Kidney (tissue), 14 donors: ENCODE data around the gene UROD. TPM values are rescaled to one million over a fixed set of nuclear protein-coding genes. Genes with fewer than 3 reads are reported as not detected.

ENCODE experiments used
- DNase-seq, 5 donors: peaks; one replicate each; pipeline ENCODE4 v3.0.0-alpha.2; 2013 to 2020
- FAIRE-seq: peaks from 2 replicates; lab custom pipeline; 2012; peaks lifted over from hg19 to GRCh38; lab: Jason Lieb, UNC
- H3K27ac ChIP-seq, 2 donors: one replicate each; pipeline ENCODE4 v1.7.0; 2013; ENCODE audit warnings: low read depth in 2 of 2, low read length in 2 of 2, inconsistent platforms in 1 of 2
- H3K27me3 ChIP-seq: one replicate; pipeline ENCODE4 v1.7.1; 2013; ENCODE audit warnings: low read length, inconsistent platforms; ENCODE audit not compliant: control insufficient read depth, insufficient read depth
- H3K36me3 ChIP-seq, 3 donors: one replicate each; pipeline versions ENCODE4 v1.7.0 to v1.7.1; 2013; ENCODE audit warnings: low read length in 3 of 3, control low read depth in 1 of 3, inconsistent platforms in 1 of 3; ENCODE audit not compliant: insufficient read depth in 3 of 3, control insufficient read depth in 2 of 3
- H3K4me1 ChIP-seq, 3 donors: one replicate each; pipeline versions ENCODE4 v1.7.0 to v1.7.1; 2013; ENCODE audit warnings: low read length in 3 of 3, inconsistent platforms in 1 of 3, low read depth in 1 of 3; ENCODE audit not compliant: control insufficient read depth in 2 of 3, insufficient read depth in 2 of 3
- H3K4me3 ChIP-seq, 3 donors: one replicate each; pipeline versions ENCODE4 v1.7.0 to v1.8.1; 2013; ENCODE audit warnings: low read length in 3 of 3, control low read depth in 1 of 3, inconsistent platforms in 1 of 3
- H3K9ac ChIP-seq, 3 donors: one replicate each; pipeline versions ENCODE4 v1.7.0 to v1.7.1; 2013; ENCODE audit warnings: low read length in 3 of 3, control low read depth in 1 of 3, inconsistent platforms in 1 of 3
- H3K9me3 ChIP-seq, 3 donors: one replicate each; pipeline versions ENCODE4 v1.7.0 to v1.7.1; 2013; ENCODE audit warnings: low read length in 3 of 3, control low read depth in 1 of 3, inconsistent platforms in 1 of 3; ENCODE audit not compliant: control insufficient read depth in 2 of 3, insufficient read depth in 1 of 3
- CTCF ChIP-seq: IDR thresholded peaks from 3 replicates; pipeline ENCODE4 v1.5.1; 2012; ENCODE audit warnings: mild to moderate bottlenecking, moderate library complexity, borderline replicate concordance; ENCODE audit not compliant: insufficient read depth; ENCODE audit errors: extremely low read depth
- intact Hi-C: fragments of 100-400 bp; cut with DNase I; formaldehyde crosslinking; loops from one replicate; pipeline ENCODE4 v1.11.1; 2022
- polyA plus RNA-seq: library from polyadenylated mRNA; stranded (reverse); fragments of 350-450 nt; fragmentation: Illumina TruSeq; extraction: RNeasy Lipid Tissue Mini Kit (QIAGEN cat#74804); gene quantifications from one replicate; pipeline ENCODE4 v1.2.3, GENCODE V29; 2014; ENCODE audit warnings: low read depth, low replicate concordance; ENCODE audit not compliant: insufficient read depth
- total RNA-seq: library from RNA; stranded (reverse); fragmentation: NEBNext Ultra II Directional; extraction: Animal tissue kit (Norgen Biotek cat#: 25700); gene quantifications from one replicate; pipeline ENCODE4 v1.2.1, GENCODE V29; 2021
- donor health status: control.
- donor health status: control.
- donor health status: control.
- donor health status: control.
- donor health status: control.
- donor health status: DM: yes; HTN: yes; CAD: no.
- donor health status: Normal renal cell carcinoma (clear cell type).

The UROD gene
- total and polyA plus RNA-seq, 2 donors from 2014 or later, result 71.0 to 172 TPM

- Histone ChIP-seq H3K9me3 (no peaks in the 10 kb centered on the region), H3K9ac (no peak overlapping the region), H3K27ac (no peak overlapping the region), H3K4me3 (no peak overlapping the region), H3K36me3 (peaks cover 4 to 9% (median 7%) of the 10 kb centered on the region in 3 donors), H3K4me1 (peaks cover 6 to 25% (median 6%) of the 10 kb centered on the region in 3 donors), H3K27me3 (no peaks in the 10 kb centered on the region)
- intact Hi-C loops, result loop anchor here (5.0 kb wide), 1 partner anchor 281 kb away; no protein-coding TSS in a partner anchor
- TF ChIP-seq CTCF, result no peak
- DNase-seq, result no peak
- FAIRE-seq, result no peak
These were observed 4.1 kb downstream of the UROD start for GRCh38 chr1:45016090-45016697.

- Histone ChIP-seq H3K27ac (no peak overlapping the region), H3K4me1 (peaks cover under 1 to 19% (median under 1%) of the 10 kb centered on the region in 3 donors), H3K9ac (no peak overlapping the region), H3K36me3 (peaks cover 4 to 9% (median 7%) of the 10 kb centered on the region in 3 donors), H3K4me3 (no peak overlapping the region), H3K9me3 (no peaks in the 10 kb centered on the region), H3K27me3 (no peaks in the 10 kb centered on the region)
- DNase-seq, result no peak
- intact Hi-C loops, result loop anchor here (5.0 kb wide), 1 partner anchor 281 kb away; no protein-coding TSS in a partner anchor
- no peak for TF ChIP-seq CTCF
- no peak for FAIRE-seq
These were observed 4.7 kb downstream of the UROD start for GRCh38 chr1:45016767-45017166.

GRCh38 chr1:45018599-45019230 lies 6.7 kb downstream of the UROD start:
- FAIRE-seq (no peak), DNase-seq (peak in 4 of 5 donors; percentile 63 to 66 (median 64))
- Histone ChIP-seq H3K36me3 (peaks cover 4 to 8% (median 7%) of the 10 kb centered on the region in 3 donors), H3K27me3 (no peaks in the 10 kb centered on the region), H3K9ac (no peak overlapping the region), H3K27ac (no peak overlapping the region), H3K9me3 (no peaks in the 10 kb centered on the region), H3K4me3 (no peak overlapping the region), H3K4me1 (peaks cover 0 to 5% (median 0%) of the 10 kb centered on the region in 3 donors)
- intact Hi-C loops, result loop anchor here (5.0 kb wide), 1 partner anchor 279 kb away; no protein-coding TSS in a partner anchor
- TF ChIP-seq CTCF, result peak; percentile 81
